Smooth muscle cell (in vitro differentiated cells): ENCODE measurements around the gene CLNK. TPM values are rescaled to one million over a fixed set of nuclear protein-coding genes. Genes with fewer than 3 reads are reported as not detected.

ENCODE experiments used
- DNase-seq: peaks from one replicate; lab custom pipeline; 2025; ENCODE audit not compliant: unreplicated experiment; lab: John Stamatoyannopoulos, UW
- H2AFZ ChIP-seq: fragments of 200-600 bp; sonication (generic); 2 replicates; pipeline ENCODE4 v1.6.0; 2016; ENCODE audit warnings: antibody characterized with exemption, low read depth, mild to moderate bottlenecking
- H3F3A ChIP-seq: fragments of 200-600 bp; sonication (generic); 2 replicates; pipeline ENCODE4 v1.6.0; 2017; ENCODE audit warnings: antibody characterized with exemption, low read depth
- H3K27ac ChIP-seq: fragments of 200-600 bp; sonication (generic); 2 replicates; pipeline ENCODE4 v1.5.1; 2016; ENCODE audit warnings: low read depth, mild to moderate bottlenecking
- H3K27me3 ChIP-seq: fragments of 200-600 bp; sonication (generic); 2 replicates; pipeline ENCODE4 v1.6.1; 2016; ENCODE audit warnings: low read depth, mild to moderate bottlenecking
- H3K36me3 ChIP-seq: fragments of 200-600 bp; sonication (generic); 2 replicates; pipeline ENCODE4 v1.5.1; 2016; ENCODE audit warnings: low read depth
- H3K4me1 ChIP-seq: fragments of 200-600 bp; sonication (generic); 2 replicates; pipeline ENCODE4 v1.5.1; 2016; ENCODE audit warnings: low read depth
- H3K4me2 ChIP-seq: fragments of 200-600 bp; sonication (generic); 2 replicates; pipeline ENCODE4 v1.6.0; 2016; ENCODE audit warnings: mild to moderate bottlenecking
- H3K4me3 ChIP-seq: fragments of 200-600 bp; sonication (generic); 2 replicates; pipeline ENCODE4 v1.5.1; 2016; ENCODE audit warnings: mild to moderate bottlenecking
- H3K79me2 ChIP-seq: fragments of 200-600 bp; sonication (generic); 2 replicates; pipeline ENCODE4 v1.6.0; 2016; ENCODE audit warnings: low read depth, mild to moderate bottlenecking
- H3K9ac ChIP-seq: fragments of 200-600 bp; sonication (generic); 2 replicates; pipeline ENCODE4 v1.6.0; 2016; ENCODE audit warnings: low read depth
- H3K9me3 ChIP-seq: fragments of 200-600 bp; sonication (generic); replicated peaks from 2 replicates; pipeline ENCODE4 v1.5.1; 2016; ENCODE audit warnings: low read depth
- H4K20me1 ChIP-seq: fragments of 200-600 bp; sonication (generic); 2 replicates; pipeline ENCODE4 v1.6.0; 2016; ENCODE audit warnings: low read depth
- WGBS: methylation state at CpG from one replicate; pipeline ENCODE4 v1.1.7; 2016; ENCODE audit warnings: low lambda C conversion rate; 5-methylcytosine and 5-hydroxymethylcytosine counted together
- polyA plus RNA-seq: library from polyadenylated mRNA; unstranded; fragments of >200 nt; fragmentation: Nextera tagmentation; extraction: Ambion mirVana; gene quantifications from 2 replicates; pipeline ENCODE4 v1.2.1, GENCODE V29; 2016
- total RNA-seq: library from RNA; depleted of rRNA; stranded (reverse); fragments of >200 nt; gene quantifications from 2 replicates; pipeline ENCODE4 v1.2.3, GENCODE V29; 2014
- TF ChIP-seq, protein P1 (sequence below): fragments of 200-600 bp; sonication (generic); IDR thresholded peaks from 2 replicates; pipeline ENCODE4 v1.5.1; 2017; ENCODE audit warnings: borderline replicate concordance, mild to moderate bottlenecking, antibody characterized with exemption; ENCODE audit not compliant: insufficient read depth, poor library complexity, severe bottlenecking

The CLNK gene
- total and polyA plus RNA-seq, 2 experiments from 2014 or later: not detected

DNA sequence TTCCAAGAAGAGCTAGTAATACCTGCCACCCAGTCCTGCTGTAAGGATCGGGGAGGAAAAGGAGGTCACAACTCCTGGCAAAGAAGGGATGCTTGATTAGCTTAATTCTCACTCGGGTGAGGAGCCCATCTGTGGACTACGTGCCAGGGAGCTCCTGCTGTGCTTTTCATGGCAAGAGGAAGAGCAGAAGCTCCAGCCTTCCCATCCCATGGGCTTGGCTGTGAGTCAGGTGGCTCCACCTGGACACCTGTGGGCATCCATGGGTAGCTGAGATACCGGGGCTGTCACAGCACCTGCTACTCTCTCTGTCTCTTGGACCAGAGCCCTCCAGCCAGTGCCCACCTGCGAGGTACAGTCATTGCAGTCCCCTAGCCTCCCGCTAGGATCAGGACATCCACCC, 18.0 kb downstream of the CLNK start:
- Histone ChIP-seq H3K27me3 (no peaks in the 10 kb centered on the region), H3K36me3 (no peaks in the 10 kb centered on the region), H3K4me2 (no peak overlapping the region), H3K4me1 (no peaks in the 10 kb centered on the region), H3K79me2 (no peaks in the 10 kb centered on the region), H3F3A (peaks cover 3% of the 10 kb centered on the region), H3K9ac (no peak overlapping the region), H3K9me3 (no peaks in the 10 kb centered on the region), H3K4me3 (no peak overlapping the region), H3K27ac (no peak overlapping the region), H4K20me1 (no peaks in the 10 kb centered on the region), H2AFZ (no peak overlapping the region)
- WGBS: 81% methylated on average over 6 of the region's 6 CpGs
- no peak for DNase-seq
- TF ChIP-seq, protein P1, sequence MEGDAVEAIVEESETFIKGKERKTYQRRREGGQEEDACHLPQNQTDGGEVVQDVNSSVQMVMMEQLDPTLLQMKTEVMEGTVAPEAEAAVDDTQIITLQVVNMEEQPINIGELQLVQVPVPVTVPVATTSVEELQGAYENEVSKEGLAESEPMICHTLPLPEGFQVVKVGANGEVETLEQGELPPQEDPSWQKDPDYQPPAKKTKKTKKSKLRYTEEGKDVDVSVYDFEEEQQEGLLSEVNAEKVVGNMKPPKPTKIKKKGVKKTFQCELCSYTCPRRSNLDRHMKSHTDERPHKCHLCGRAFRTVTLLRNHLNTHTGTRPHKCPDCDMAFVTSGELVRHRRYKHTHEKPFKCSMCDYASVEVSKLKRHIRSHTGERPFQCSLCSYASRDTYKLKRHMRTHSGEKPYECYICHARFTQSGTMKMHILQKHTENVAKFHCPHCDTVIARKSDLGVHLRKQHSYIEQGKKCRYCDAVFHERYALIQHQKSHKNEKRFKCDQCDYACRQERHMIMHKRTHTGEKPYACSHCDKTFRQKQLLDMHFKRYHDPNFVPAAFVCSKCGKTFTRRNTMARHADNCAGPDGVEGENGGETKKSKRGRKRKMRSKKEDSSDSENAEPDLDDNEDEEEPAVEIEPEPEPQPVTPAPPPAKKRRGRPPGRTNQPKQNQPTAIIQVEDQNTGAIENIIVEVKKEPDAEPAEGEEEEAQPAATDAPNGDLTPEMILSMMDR: no peak

GRCh38 chr4:10664408-10664807, 20.2 kb downstream of the CLNK start:
- Histone ChIP-seq H4K20me1 (no peaks in the 10 kb centered on the region), H3K36me3 (no peaks in the 10 kb centered on the region), H3K27me3 (no peaks in the 10 kb centered on the region), H3K9ac (no peak overlapping the region), H3K79me2 (no peaks in the 10 kb centered on the region), H3K27ac (no peak overlapping the region), H3K4me1 (no peaks in the 10 kb centered on the region), H3F3A (peaks cover 3% of the 10 kb centered on the region), H3K9me3 (no peaks in the 10 kb centered on the region), H3K4me3 (no peak overlapping the region), H3K4me2 (no peak overlapping the region), H2AFZ (peak overlapping the region; percentile 5)
- TF ChIP-seq, protein P1: no peak
- WGBS: 41% methylated on average over 5 of the region's 5 CpGs
- no peak for DNase-seq

DNA sequence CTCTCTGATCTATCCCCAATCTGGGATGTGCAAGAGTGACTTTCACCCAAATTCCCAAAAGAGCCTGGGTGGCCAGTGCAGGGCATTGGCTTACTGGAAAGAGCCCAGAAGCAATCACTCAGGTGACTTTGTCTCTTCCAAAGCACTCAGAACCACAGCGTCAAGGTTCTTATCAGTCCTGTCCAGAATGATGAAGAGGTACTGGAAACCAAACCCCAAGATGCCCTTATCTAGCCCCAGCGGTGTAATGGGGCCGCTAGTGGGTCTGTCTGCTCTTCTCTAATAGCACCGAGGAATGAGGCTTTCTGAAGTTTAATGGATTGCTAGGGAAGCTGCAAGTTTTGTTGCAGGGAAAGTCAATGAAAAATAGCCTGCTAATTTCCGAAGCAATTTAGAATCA, 21.6 kb downstream of the CLNK start:
- no peak overlapping the region for H3K4me2 ChIP-seq
- no peaks in the 10 kb centered on the region for H3K36me3 ChIP-seq
- no peaks in the 10 kb centered on the region for H4K20me1 ChIP-seq
- no peaks in the 10 kb centered on the region for H3K9me3 ChIP-seq
- H3K27ac ChIP-seq: no peak overlapping the region
- DNase-seq: no peak
- H3K27me3 ChIP-seq: no peaks in the 10 kb centered on the region
- H2AFZ ChIP-seq: no peak overlapping the region
- WGBS: 61% methylated on average over 5 of the region's 5 CpGs
- H3K9ac ChIP-seq: no peak overlapping the region
- H3F3A ChIP-seq: peaks cover 3% of the 10 kb centered on the region
- H3K79me2 ChIP-seq: no peaks in the 10 kb centered on the region
- no peak overlapping the region for H3K4me3 ChIP-seq
- TF ChIP-seq, protein P1: no peak
- no peaks in the 10 kb centered on the region for H3K4me1 ChIP-seq

DNA sequence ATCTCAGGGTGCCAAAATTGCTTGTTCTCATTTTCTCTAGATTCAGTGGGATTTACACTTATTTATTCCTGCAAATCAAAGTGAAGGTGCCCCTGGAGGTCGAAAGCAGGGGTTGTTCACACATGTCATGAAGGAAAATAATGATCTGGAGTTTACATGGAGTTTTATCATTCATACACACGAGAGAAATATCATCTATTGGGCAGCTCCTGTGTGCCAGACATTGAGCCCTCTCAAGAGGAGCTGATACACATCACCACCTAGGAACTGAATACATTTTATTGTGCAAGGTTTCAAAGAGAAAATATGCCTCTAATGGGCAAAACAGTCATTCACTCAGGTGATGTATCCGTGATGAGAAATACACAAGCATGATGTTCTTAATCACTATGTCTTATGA, 23.5 kb downstream of the CLNK start:
- Histone ChIP-seq H3K4me2 (no peak overlapping the region), H3K27me3 (no peaks in the 10 kb centered on the region), H3K4me3 (no peak overlapping the region), H3F3A (peaks cover 3% of the 10 kb centered on the region), H3K4me1 (no peaks in the 10 kb centered on the region), H3K9me3 (no peaks in the 10 kb centered on the region), H4K20me1 (no peaks in the 10 kb centered on the region), H3K9ac (no peak overlapping the region), H2AFZ (no peak overlapping the region), H3K36me3 (no peaks in the 10 kb centered on the region), H3K27ac (no peak overlapping the region), H3K79me2 (no peaks in the 10 kb centered on the region)
- WGBS: 90% methylated on average over 3 of the region's 3 CpGs
- DNase-seq: no peak
- TF ChIP-seq, protein P1: no peak
